ENCODE data around the gene PTGFRN.

The PTGFRN gene

GRCh38 chr1:117025568-117025967 lies 115.9 kb downstream of the PTGFRN start:
- no peak for DNase-seq (ENCODE audit: insufficient read length, low spot score)
- FAIRE-seq: no peak

- DNase-seq (ENCODE audit: insufficient read length, low spot score) (no peak), FAIRE-seq (no peak)
These were observed 116.6 kb downstream of the PTGFRN start for GRCh38 chr1:117026361-117026760.

- DNase-seq (ENCODE audit: insufficient read length, low spot score): no peak
These were observed 120.0 kb downstream of the PTGFRN start for GRCh38 chr1:117029685-117030084.

GRCh38 chr1:117030271-117030877 lies 120.7 kb downstream of the PTGFRN start:
- no peak for DNase-seq (ENCODE audit: insufficient read length, low spot score)
- FAIRE-seq: no peak

More at GRCh38 chr1:117029685-117030084, 120.0 kb downstream of the PTGFRN start:
- no peak for FAIRE-seq

GRCh38 chr1:117032266-117032665 lies 122.5 kb downstream of the PTGFRN start:
- FAIRE-seq (no peak), DNase-seq (ENCODE audit: insufficient read length, low spot score) (no peak)

- FAIRE-seq (no peak), DNase-seq (ENCODE audit: insufficient read length, low spot score) (no peak)
These were observed 123.2 kb downstream of the PTGFRN start for GRCh38 chr1:117032681-117033539.

GRCh38 chr1:117033772-117034171 lies 124.1 kb downstream of the PTGFRN start:
- DNase-seq (ENCODE audit: insufficient read length, low spot score) (no peak), FAIRE-seq (no peak)

- DNase-seq (ENCODE audit: insufficient read length, low spot score): no peak
- no peak for FAIRE-seq
These were observed 125.1 kb downstream of the PTGFRN start for GRCh38 chr1:117034791-117035290.

GRCh38 chr1:117036018-117036461 lies 126.3 kb downstream of the PTGFRN start:
- FAIRE-seq (no peak), DNase-seq (ENCODE audit: insufficient read length, low spot score) (no peak)

GRCh38 chr1:117037802-117038201 lies 128.1 kb downstream of the PTGFRN start:
- no peak for FAIRE-seq
- DNase-seq (ENCODE audit: insufficient read length, low spot score): no peak

- FAIRE-seq: no peak
- no peak for DNase-seq (ENCODE audit: insufficient read length, low spot score)
These were observed 128.5 kb downstream of the PTGFRN start for GRCh38 chr1:117038236-117038635.
